Stimulated activated naive CD8-positive, alpha-beta T cell treated with anti-CD3 and anti-CD28 coated beads, Interleukin-15, Interleukin-2, amounts not matched to agents 100 U/mL and 50 U/mL, for 24 hours (primary cell): ENCODE results near the gene FPGT.
"Not testable (repeated sequence)": the region's sequence is repeated elsewhere in the genome, so short reads cannot be mapped to it uniquely, and the experiment has no call there.

ENCODE experiments used
- ATAC-seq: fragments of 150-1000 bp; cut with Tn5 transposase; one replicate; pipeline ENCODE4 v1.10.0; 2021
- DNase-seq: peaks from one replicate; pipeline ENCODE4 v3.0.0; 2021

The FPGT gene

GRCh38 chr1:74197657-74198552 is at the start of gene FPGT, which contains the start of gene LRRIQ3:
FPGT (plus strand) TSS chr1:74198242; CDS start chr1:74198279, 37 bp downstream.
LRRIQ3 (minus strand) TSS chr1:74198176; CDS start chr1:74183684, 14,492 bp downstream.
- ATAC-seq (peak; percentile 98), DNase-seq (peak; percentile 98)

GRCh38 chr1:74160046-74160445 is 38.0 kb upstream of the FPGT start:
- DNase-seq (no peak), ATAC-seq (no peak)

- ATAC-seq (no peak), DNase-seq (no peak)
These were observed 36.5 kb upstream of the FPGT start for GRCh38 chr1:74161497-74161896.

GRCh38 chr1:74162333-74162732 is 35.7 kb upstream of the FPGT start:
- DNase-seq (no peak), ATAC-seq (no peak)

- not testable (repeated sequence) for ATAC-seq
These were observed 23.6 kb upstream of the FPGT start for GRCh38 chr1:74174423-74174822.

GRCh38 chr1:74180490-74180889 is 17.6 kb upstream of the FPGT start:
- DNase-seq (no peak), ATAC-seq (no peak)

More at GRCh38 chr1:74174423-74174822, 23.6 kb upstream of the FPGT start:
- not testable (repeated sequence) for DNase-seq

GRCh38 chr1:74193908-74194307 is 4.1 kb upstream of the FPGT start:
- ATAC-seq = no peak
- DNase-seq = no peak

- ATAC-seq (no peak), DNase-seq (no peak)
These were observed 2.7 kb upstream of the FPGT start for GRCh38 chr1:74195339-74195738.

GRCh38 chr1:74197255-74197654 is 787 bp upstream of the FPGT start:
- DNase-seq (no peak), ATAC-seq (no peak)

- DNase-seq (no peak), ATAC-seq (no peak)
These were observed 1.5 kb downstream of the FPGT start for GRCh38 chr1:74199504-74199903.

GRCh38 chr1:74205266-74205665 is 7.2 kb downstream of the FPGT start:
- ATAC-seq = no peak

GRCh38 chr1:74215229-74215628 is 17.2 kb downstream of the FPGT start:
- ATAC-seq (no peak), DNase-seq (no peak)

More at GRCh38 chr1:74205266-74205665, 7.2 kb downstream of the FPGT start:
- DNase-seq = no peak

- no peak for DNase-seq
- ATAC-seq = no peak
These were observed 24.7 kb downstream of the FPGT start for GRCh38 chr1:74222701-74223100.

- no peak for ATAC-seq
- no peak for DNase-seq
These were observed 25.4 kb downstream of the FPGT start for GRCh38 chr1:74223453-74223852.

GRCh38 chr1:74235153-74235552 is 37.1 kb downstream of the FPGT start, which contains the start of gene TNNI3K:
TNNI3K (plus strand) TSS chr1:74235387; CDS start chr1:74235452, 65 bp downstream.
- no peak for DNase-seq

GRCh38 chr1:74236440-74236839 is 38.4 kb downstream of the FPGT start:
- DNase-seq (no peak), ATAC-seq (no peak)

More at GRCh38 chr1:74235153-74235552, 37.1 kb downstream of the FPGT start, which contains the start of gene TNNI3K:
- ATAC-seq = no peak

- no peak for DNase-seq
- no peak for ATAC-seq
These were observed 39.0 kb downstream of the FPGT start for GRCh38 chr1:74237035-74237434.

GRCh38 chr1:74237787-74238186 is 39.7 kb downstream of the FPGT start:
- DNase-seq = no peak
- ATAC-seq = no peak

GRCh38 chr1:74245168-74245772 is 47.2 kb downstream of the FPGT start:
- no peak for ATAC-seq
- DNase-seq = no peak

- no peak for ATAC-seq
These were observed 48.3 kb downstream of the FPGT start for GRCh38 chr1:74246315-74246714.

GRCh38 chr1:74247881-74248528 is 50.0 kb downstream of the FPGT start:
- ATAC-seq (no peak), DNase-seq (no peak)

More at GRCh38 chr1:74246315-74246714, 48.3 kb downstream of the FPGT start:
- DNase-seq = no peak

GRCh38 chr1:74253243-74253824 is 55.3 kb downstream of the FPGT start:
- DNase-seq, ATAC-seq: not testable (repeated sequence)
